T-helper 1 cell treated with Interleukin-12 subunit alpha and Interleukin-12 subunit beta and Interleukin-4 antibody, amounts not matched to agents 30 μg/mL and 1 μg/mL, for 36 hours (primary cell): ENCODE results near the gene SAMSN1.
"Not testable (repeated sequence)": the region's sequence is repeated elsewhere in the genome, so short reads cannot be mapped to it uniquely, and the experiment has no call there.

ENCODE experiments used
- H3K27ac Mint-ChIP-seq: one replicate; pipeline ENCODE4 v1.8.0; 2021; ENCODE audit warnings: mild to moderate bottlenecking, mixed read lengths
- H3K27me3 Mint-ChIP-seq: one replicate; pipeline ENCODE4 v1.8.0; 2021; ENCODE audit warnings: low read depth, mixed read lengths
- H3K36me3 Mint-ChIP-seq: one replicate; pipeline ENCODE4 v1.8.0; 2021; ENCODE audit warnings: low read depth, mixed read lengths
- H3K4me1 Mint-ChIP-seq: one replicate; pipeline ENCODE4 v1.8.0; 2021; ENCODE audit warnings: low read depth, mixed read lengths
- H3K4me3 Mint-ChIP-seq: one replicate; pipeline ENCODE4 v1.8.0; 2021; ENCODE audit warnings: mild to moderate bottlenecking, moderate library complexity, mixed read lengths
- H3K9me3 Mint-ChIP-seq: one replicate; pipeline ENCODE4 v1.8.0; 2021; ENCODE audit warnings: mixed read lengths

Gene SAMSN1

DNA sequence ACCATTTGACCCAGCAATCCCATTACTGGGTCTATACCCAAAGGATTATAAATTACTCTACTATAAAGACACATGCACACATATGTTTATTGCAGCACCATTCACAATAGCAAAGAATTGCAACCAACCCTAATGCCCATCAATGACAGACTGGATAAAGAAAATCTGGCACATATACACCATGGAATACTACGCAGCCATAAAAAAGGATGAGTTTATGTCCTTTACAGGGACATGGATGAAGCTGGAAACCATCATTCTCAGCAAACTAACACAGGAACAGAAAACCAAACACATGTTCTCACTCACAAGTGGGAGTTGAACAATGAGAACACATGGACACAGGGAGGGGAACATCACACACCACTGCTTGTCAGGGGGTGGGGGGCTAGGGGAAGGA, 51.9 kb downstream of the SAMSN1 start:
- H3K4me3 Mint-ChIP-seq, H3K27ac Mint-ChIP-seq, H3K9me3 Mint-ChIP-seq, H3K27me3 Mint-ChIP-seq: not testable (repeated sequence)
- Mint-ChIP-seq H3K36me3 (peaks cover 75% of the 10 kb centered on the region), H3K4me1 (peaks cover 29% of the 10 kb centered on the region)

GRCh38 chr21:14493731-14494130, 52.4 kb downstream of the SAMSN1 start:
- no peak overlapping the region for H3K4me3 Mint-ChIP-seq
- H3K27me3 Mint-ChIP-seq = no peaks in the 10 kb centered on the region
- H3K36me3 Mint-ChIP-seq = peaks cover 75% of the 10 kb centered on the region
- peak overlapping the region; percentile 70 for H3K27ac Mint-ChIP-seq
- H3K4me1 Mint-ChIP-seq = peaks cover 32% of the 10 kb centered on the region
- peaks cover 8% of the 10 kb centered on the region for H3K9me3 Mint-ChIP-seq

DNA sequence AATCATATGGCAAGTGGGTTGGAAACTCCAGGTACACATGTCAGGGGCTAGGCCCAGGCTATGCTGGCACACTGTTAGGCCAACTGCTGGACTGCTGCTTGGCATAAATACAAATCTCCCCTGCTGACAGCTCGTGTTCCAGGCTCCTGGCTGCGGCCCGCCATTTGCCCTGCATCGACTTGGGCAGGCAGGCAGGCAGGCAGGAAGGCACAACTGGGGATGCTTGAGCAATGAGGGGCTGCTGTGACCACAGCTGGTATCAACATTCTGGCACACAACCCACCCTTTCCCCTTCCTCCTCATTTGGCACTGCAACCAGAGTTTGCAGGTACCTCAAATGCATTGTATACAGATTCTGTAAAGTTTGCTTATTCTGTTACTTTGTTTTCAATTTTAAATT, 53.2 kb downstream of the SAMSN1 start:
- no peaks in the 10 kb centered on the region for H3K27me3 Mint-ChIP-seq
- H3K4me3 Mint-ChIP-seq = no peak overlapping the region
- H3K4me1 Mint-ChIP-seq = peaks cover 37% of the 10 kb centered on the region
- peaks cover 8% of the 10 kb centered on the region for H3K9me3 Mint-ChIP-seq
- H3K27ac Mint-ChIP-seq = no peak overlapping the region
- H3K36me3 Mint-ChIP-seq = peaks cover 68% of the 10 kb centered on the region

DNA sequence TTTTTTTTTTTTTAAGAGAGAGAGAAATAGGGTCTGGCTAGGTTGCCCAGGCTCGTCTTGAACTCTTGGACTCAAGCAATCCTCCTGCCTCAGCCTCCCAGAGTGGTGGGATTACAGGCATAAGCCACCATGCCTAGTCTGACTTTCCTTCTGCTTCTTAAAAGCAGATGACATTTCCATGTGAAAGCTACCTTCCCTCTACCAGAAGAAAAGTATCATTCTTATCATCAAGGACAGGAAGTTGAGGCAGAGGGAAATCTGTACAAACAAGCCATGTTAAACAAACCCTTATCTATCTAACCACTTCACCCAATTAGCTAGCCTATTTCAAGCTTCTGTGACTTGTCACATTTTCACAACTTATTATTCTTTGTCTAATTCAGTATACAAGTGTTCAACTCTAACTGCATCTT, 54.8 kb downstream of the SAMSN1 start:
- H3K4me1 Mint-ChIP-seq = peaks cover 47% of the 10 kb centered on the region
- H3K27ac Mint-ChIP-seq = peak overlapping the region; percentile 26
- peaks cover 66% of the 10 kb centered on the region for H3K36me3 Mint-ChIP-seq
- peaks cover 8% of the 10 kb centered on the region for H3K9me3 Mint-ChIP-seq
- H3K27me3 Mint-ChIP-seq = no peaks in the 10 kb centered on the region
- H3K4me3 Mint-ChIP-seq = no peak overlapping the region

- Mint-ChIP-seq H3K27me3 (no peaks in the 10 kb centered on the region), H3K36me3 (peaks cover 63% of the 10 kb centered on the region), H3K9me3 (peaks cover 2% of the 10 kb centered on the region), H3K4me3 (no peak overlapping the region), H3K27ac (peak overlapping the region; percentile 19), H3K4me1 (peaks cover 55% of the 10 kb centered on the region)
Observed at GRCh38 chr21:14488672-14489204, 57.4 kb downstream of the SAMSN1 start.

DNA sequence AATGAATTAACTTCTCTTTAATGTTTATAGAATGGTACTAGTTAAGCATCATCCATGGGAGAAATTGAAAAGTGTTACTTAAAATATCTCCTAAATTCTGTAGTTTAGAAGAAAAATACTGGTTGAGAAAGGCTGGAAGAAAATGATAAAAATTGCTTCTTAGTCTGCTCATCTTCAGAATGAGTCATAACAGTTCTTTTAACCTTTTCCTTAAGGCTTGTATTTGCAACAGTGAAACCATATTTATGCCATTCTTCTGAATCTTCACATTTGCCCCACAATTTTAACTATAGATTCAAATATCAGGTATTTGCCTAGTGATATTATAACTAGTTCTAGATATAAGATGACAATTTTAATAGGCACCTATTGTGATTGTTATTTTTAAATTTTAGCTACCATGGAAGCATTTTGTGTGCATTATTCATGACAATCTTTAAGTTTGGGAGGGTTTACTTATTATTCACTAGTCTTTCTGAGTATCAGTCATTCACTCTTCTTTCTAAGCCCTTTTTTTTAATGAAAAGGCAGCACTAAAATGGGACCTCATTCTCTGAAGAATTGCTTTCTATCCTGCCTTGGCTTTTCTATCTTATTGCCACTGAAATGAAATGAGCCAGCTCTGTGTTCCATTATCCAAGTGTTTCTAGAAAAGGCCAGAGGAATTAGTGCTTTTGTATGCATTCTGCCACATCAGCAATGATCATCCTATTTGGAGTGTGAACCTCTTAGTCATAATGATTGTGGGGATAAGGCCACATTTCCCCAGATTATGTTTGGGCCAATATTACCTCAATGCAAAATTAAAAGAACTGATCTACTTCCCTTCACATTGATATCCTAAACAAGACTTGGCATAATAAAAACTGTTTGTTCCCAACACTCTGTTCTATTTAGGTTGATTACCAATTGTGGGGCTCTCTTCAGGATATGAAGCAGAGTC, 58.4 kb downstream of the SAMSN1 start:
- peak overlapping the region; percentile 61 for H3K27ac Mint-ChIP-seq
- H3K9me3 Mint-ChIP-seq = peaks cover 5% of the 10 kb centered on the region
- peaks cover 56% of the 10 kb centered on the region for H3K4me1 Mint-ChIP-seq
- H3K4me3 Mint-ChIP-seq = peak overlapping the region; percentile 3
- peaks cover 63% of the 10 kb centered on the region for H3K36me3 Mint-ChIP-seq
- no peaks in the 10 kb centered on the region for H3K27me3 Mint-ChIP-seq

DNA sequence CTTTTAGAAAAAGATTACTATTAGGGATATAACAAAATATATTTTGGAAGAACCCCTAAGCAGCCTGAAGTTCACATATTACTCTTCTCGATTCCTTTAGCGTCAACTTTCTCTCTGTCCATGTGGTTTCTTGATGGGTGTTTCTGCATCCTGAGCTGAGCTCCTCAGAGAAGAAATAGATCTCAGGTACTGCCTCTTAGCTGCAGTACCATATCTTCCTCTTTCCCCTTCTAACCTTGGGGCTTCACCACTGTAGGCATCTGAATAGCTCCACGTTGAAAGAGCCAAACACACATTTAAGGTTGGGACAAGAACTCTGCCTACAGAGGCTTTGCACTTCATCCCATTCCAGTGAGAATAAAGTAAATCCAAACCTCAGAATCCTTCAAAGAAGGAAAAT, 59.2 kb downstream of the SAMSN1 start:
- Mint-ChIP-seq H3K9me3 (peaks cover 5% of the 10 kb centered on the region), H3K36me3 (peaks cover 59% of the 10 kb centered on the region), H3K4me3 (no peak overlapping the region), H3K4me1 (peaks cover 56% of the 10 kb centered on the region), H3K27ac (peak overlapping the region; percentile 81), H3K27me3 (no peaks in the 10 kb centered on the region)

- H3K4me1 Mint-ChIP-seq = peaks cover 54% of the 10 kb centered on the region
- peaks cover 5% of the 10 kb centered on the region for H3K9me3 Mint-ChIP-seq
- H3K36me3 Mint-ChIP-seq = peaks cover 45% of the 10 kb centered on the region
- H3K4me3 Mint-ChIP-seq = no peak overlapping the region
- no peaks in the 10 kb centered on the region for H3K27me3 Mint-ChIP-seq
- peak overlapping the region; percentile 21 for H3K27ac Mint-ChIP-seq
Observed at GRCh38 chr21:14484188-14485009, 61.7 kb downstream of the SAMSN1 start.

GRCh38 chr21:14483296-14483695, 62.8 kb downstream of the SAMSN1 start:
- Mint-ChIP-seq H3K4me1 (peaks cover 51% of the 10 kb centered on the region), H3K27ac (peak overlapping the region; percentile 74), H3K9me3 (peaks cover 5% of the 10 kb centered on the region), H3K36me3 (peaks cover 41% of the 10 kb centered on the region), H3K27me3 (no peaks in the 10 kb centered on the region), H3K4me3 (peak overlapping the region; percentile 16)

- peaks cover 41% of the 10 kb centered on the region for H3K4me1 Mint-ChIP-seq
- H3K27me3 Mint-ChIP-seq = no peaks in the 10 kb centered on the region
- peak overlapping the region; percentile 55 for H3K4me3 Mint-ChIP-seq
- peaks cover 35% of the 10 kb centered on the region for H3K36me3 Mint-ChIP-seq
- peak overlapping the region; percentile 74 for H3K27ac Mint-ChIP-seq
- H3K9me3 Mint-ChIP-seq = peaks cover 5% of the 10 kb centered on the region
Observed at GRCh38 chr21:14482165-14482564, 64.0 kb downstream of the SAMSN1 start.

GRCh38 chr21:14480411-14481031, 65.6 kb downstream of the SAMSN1 start:
- Mint-ChIP-seq H3K27me3 (no peaks in the 10 kb centered on the region), H3K9me3 (peaks cover 5% of the 10 kb centered on the region), H3K4me1 (peaks cover 33% of the 10 kb centered on the region), H3K4me3 (no peak overlapping the region), H3K27ac (peak overlapping the region; percentile 41), H3K36me3 (peaks cover 25% of the 10 kb centered on the region)

- Mint-ChIP-seq H3K27me3 (no peaks in the 10 kb centered on the region), H3K4me3 (peak overlapping the region; percentile 4), H3K9me3 (peaks cover 5% of the 10 kb centered on the region), H3K36me3 (peaks cover 15% of the 10 kb centered on the region), H3K4me1 (peaks cover 26% of the 10 kb centered on the region), H3K27ac (peak overlapping the region; percentile 28)
Observed at GRCh38 chr21:14479241-14479786, 66.8 kb downstream of the SAMSN1 start.

DNA sequence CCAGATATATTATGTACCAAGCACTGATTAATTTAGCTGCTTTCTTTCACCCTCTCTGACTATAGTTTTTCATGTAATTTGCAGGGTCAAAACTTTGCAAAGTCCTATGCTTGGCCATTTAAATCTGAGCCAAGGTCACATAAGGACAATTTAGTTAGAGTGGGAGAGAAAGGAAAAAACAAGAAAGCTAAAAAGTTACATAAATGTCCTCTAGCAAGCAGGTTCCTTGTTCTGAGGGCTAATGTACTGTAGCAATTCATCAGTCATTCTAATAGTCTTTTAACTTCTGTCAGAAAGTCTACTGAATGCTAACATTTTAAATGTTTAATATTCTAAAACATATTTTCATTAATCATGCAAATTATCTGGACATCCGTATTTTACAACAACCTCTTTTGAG, 68.3 kb downstream of the SAMSN1 start:
- Mint-ChIP-seq H3K27me3 (no peaks in the 10 kb centered on the region), H3K4me3 (no peak overlapping the region), H3K36me3 (no peaks in the 10 kb centered on the region), H3K9me3 (no peaks in the 10 kb centered on the region), H3K4me1 (peaks cover 15% of the 10 kb centered on the region), H3K27ac (no peak overlapping the region)

DNA sequence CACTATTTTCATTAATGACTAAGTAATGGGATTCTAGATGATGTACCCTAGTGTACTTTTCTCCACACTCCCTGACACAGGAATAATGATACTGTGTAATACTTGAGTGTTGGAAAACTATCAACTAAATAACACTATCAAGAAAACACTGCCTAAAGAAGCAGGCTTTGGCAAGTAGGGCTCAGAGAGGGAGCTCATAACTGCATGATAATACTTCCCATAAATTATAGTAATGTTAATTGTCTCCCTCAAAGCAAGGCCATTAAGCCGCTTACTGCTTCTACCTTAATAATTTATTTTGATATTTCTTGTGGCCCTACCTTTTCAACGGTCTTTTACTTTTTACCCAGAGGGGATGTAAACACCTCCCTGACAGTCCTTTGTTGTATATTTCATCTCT, 69.0 kb downstream of the SAMSN1 start:
- no peak overlapping the region for H3K27ac Mint-ChIP-seq
- H3K9me3 Mint-ChIP-seq = no peaks in the 10 kb centered on the region
- H3K36me3 Mint-ChIP-seq = no peaks in the 10 kb centered on the region
- no peak overlapping the region for H3K4me3 Mint-ChIP-seq
- no peaks in the 10 kb centered on the region for H3K27me3 Mint-ChIP-seq
- peaks cover 14% of the 10 kb centered on the region for H3K4me1 Mint-ChIP-seq
